Stimulated activated CD8-positive, alpha-beta memory T cell treated with anti-CD3 and anti-CD28 coated beads, Interleukin-7, amount 100 ng/mL, for 4 hours (primary cell): ENCODE data around the gene TOR1A.
"Not testable (repeated sequence)": the region's sequence is repeated elsewhere in the genome, so short reads cannot be mapped to it uniquely, and the experiment has no call there.

ENCODE experiments used
- DNase-seq, 2 donors: peaks; one replicate each; pipeline ENCODE4 v3.0.0-alpha.2; 2020; ENCODE audit warnings: low read depth in 2 of 2

The TOR1A gene

DNA sequence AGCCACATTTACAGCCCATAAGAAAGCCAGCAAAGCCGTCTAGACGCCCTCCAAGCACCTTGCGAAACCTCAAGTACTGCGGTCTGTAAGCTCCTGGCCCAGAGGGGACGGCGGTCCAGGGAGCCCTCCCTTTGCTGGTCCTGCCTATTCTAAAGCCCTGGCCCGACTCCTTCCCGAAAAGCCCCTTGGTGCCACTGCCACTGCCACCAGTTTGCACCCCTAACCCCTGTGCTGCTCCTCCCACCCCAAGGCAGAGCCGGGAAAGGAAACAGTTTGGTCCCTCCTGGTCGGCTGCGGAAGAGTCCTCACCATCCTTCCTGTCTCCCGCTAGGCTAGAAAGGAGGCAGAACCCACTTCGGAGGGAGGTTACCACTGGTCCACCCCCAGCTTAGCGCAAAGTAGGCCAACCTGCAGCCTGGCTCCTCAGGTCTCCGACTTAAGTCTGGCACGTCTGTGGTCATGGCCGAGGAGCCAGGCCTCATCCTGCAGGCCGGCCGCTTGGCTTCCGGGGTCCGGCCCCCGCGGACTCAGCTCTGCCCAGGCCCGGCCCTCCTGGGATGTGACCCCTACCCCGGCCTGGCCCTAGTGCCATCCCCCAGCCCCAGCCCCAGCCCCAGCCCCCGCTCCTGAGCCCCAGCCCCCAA is 916 bp downstream of the TOR1A start:
- peak in 1 of 2 donors; percentile 3 for DNase-seq

GRCh38 chr9:129816501-129817435 is 7.2 kb downstream of the TOR1A start:
- no peak for DNase-seq

DNA sequence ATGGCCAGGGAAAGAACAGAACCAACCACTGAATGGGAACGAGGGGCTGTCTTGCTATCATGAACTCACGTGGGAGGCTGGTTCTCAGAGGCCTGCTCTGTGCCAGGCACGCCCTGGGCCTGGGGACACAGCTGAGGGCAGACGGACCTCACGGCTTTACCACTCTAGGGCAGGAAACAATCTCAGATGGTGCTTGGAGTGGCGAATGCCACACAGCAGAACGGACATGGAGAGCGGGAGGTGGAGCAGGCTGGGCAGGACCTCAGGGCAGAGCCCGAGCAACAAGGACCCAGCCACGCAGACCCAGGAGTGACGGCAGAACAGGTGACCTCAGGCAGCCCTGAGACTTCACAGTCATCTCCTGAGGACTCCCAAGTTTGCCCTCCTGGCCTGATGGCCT is 8.7 kb downstream of the TOR1A start:
- no peak for DNase-seq

DNA sequence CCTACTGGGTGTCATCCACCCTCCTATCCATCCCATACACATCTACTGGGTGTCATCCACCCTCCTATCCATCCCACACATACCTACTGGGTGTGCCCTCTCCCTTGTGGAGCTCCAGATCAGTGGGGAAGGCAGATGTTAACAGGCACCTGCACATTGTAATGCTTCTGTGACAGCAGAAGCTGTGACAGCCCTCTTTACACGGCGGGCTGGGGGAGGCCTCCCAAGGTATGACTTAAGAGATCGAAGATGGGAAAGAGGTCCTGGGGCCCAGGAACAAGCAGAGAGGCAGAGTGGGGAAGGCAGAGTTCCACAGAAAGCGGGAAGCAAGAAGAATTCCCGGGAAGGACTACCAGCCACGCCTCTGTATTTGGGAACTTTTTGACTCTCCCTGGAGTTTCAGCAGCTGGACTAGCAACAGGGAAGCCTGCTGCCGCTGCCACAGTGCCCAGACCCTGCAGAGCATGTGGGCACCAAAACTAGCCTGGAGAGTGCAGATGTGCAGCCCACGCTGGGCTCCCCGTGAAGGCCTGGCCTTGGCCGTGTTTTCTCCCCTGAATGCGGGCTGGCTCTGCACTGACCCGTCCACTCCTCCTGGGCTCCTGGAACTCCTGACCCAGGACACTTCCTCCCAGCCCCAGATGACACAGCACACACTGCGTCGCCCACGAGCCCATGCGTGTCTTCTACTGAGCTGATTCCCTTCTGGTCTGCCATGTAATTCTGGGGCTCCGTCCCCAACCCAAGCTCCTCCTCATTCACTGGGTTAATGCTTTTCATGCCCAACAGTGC is 9.3 kb downstream of the TOR1A start:
- no peak for DNase-seq

- DNase-seq, result no peak
These were observed 10.3 kb downstream of the TOR1A start for GRCh38 chr9:129813661-129814060.

DNA sequence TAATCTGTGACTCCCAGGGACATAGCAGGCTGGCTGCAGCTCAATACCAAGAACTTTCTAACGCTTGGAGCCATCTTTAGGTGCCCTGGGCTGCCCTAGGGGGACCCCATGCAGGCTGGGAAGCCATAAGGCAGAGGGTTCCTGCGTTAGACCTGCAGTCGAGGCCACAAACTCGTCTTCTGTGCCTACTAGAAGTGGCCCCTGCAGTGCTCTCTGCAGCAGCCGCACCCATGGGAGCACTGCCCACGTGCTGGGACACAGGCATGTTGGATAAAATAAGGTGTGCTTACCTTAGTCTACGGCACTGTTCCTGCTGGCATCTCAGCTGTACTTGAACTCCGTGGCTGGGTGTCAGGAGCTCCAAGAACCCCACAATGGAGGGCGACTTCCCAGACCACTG is 11.6 kb downstream of the TOR1A start:
- DNase-seq, result no peak

- no peak for DNase-seq
These were observed 12.0 kb downstream of the TOR1A start for GRCh38 chr9:129811967-129812363.

GRCh38 chr9:129810788-129811187 is 13.1 kb downstream of the TOR1A start:
- no peak for DNase-seq

GRCh38 chr9:129810116-129810515 is 13.8 kb downstream of the TOR1A start:
- DNase-seq, result no peak

DNA sequence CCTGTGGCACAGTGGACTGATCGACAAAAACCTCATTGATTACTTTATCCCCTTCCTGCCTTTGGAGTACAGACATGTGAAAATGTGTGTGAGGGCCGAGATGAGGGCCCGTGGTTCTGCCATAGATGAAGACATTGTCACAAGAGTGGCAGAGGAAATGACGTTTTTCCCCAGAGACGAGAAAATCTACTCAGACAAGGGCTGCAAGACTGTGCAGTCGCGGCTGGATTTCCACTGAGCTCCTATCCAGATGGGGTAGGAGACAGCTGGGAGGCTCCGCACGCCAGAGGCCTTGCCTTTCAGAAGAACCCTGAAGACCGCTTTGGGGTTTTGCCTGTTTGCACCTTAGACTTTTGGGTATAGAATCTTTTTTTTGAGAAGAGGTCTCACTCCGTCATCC is 14.6 kb downstream of the TOR1A start:
- no peak for DNase-seq

- DNase-seq, result no peak
These were observed 17.9 kb downstream of the TOR1A start for GRCh38 chr9:129806061-129806460.

GRCh38 chr9:129803676-129804060 is 20.3 kb downstream of the TOR1A start:
- DNase-seq, result no peak

DNA sequence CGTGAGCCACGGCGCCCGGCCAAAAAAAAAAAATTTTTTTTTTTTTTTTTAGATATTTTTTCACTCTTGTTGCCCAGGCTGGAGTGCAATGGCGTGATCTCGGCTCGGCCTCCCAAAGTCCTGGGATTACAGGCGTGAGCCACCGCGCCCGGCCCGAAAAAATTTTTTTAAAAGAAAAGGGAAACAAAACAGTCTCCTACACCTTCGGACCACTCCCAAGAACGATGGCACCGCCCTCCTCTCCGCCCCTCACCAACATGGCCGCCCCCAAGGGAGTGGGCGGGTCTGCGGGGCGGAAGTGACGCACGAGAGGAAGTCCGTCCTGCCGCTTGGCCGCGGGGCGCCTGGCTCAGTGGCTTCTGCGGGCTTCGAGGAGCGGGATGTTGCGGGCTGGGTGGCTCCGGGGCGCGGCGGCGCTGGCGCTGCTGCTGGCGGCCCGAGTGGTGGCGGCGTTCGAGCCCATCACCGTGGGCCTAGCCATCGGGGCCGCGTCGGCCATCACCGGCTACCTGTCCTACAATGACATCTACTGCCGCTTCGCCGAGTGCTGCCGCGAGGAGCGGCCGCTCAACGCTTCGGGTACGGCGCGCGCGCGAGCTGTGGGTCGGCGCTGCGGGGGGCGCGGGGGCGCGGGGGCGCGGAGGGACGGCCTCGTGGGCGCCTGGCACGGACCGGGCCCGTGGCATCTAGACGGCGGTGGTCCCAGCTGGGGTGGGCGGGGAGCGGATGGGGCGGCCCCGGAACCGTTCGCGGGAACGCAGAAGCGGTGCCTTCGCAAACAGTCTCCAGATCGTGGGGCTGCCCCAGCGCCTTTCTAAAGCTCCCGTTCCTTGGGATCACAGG is 20.9 kb downstream of the TOR1A start, which contains the start of gene TOR1B:
TOR1B (plus strand) TSS at position 352 of the 843 bp plus-strand sequence; CDS start at position 381, 29 bp downstream.
- DNase-seq, result peak; percentile 91 to 92

GRCh38 chr9:129801504-129801903 is 22.4 kb downstream of the TOR1A start:
- DNase-seq, result no peak

DNA sequence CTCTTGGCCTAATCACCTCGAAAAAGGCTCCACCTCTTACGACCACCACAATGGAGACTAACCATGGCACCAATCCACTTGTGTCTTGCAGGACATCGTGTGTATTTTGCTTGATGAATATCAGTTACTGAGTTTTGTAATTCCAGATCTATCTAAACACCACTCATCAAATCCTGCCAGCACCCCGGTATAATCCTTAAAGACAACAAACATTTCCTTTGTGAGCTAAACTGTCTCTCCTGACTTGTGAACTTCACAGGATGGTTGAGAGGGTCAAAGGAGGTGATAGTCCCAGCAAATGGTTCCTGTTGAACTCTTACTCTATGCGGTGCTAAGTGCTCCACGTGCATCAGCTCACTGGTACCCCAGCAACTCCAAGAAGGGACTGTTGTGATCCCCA is 25.0 kb downstream of the TOR1A start:
- DNase-seq, result no peak

- not testable (repeated sequence) for DNase-seq
These were observed 27.9 kb downstream of the TOR1A start for GRCh38 chr9:129796029-129796428.

DNA sequence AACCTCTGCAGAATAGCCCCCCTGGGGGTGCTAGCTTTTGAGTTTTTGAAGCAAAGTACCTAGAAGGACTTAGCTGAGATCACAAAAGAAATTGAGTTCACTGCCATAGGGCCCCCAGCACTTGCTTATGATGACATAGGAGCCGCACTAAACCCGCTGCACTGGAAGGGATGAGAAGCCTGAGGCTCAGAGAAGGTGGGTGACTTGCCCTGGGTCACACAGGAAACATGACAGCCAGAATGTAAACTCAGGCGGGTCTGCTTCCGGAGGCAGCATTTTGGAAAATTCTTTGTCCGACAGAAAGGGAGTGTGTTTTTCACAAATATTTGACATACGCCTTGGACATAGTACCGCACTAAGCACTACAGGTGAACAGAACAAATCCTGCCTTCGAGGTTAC is 29.4 kb downstream of the TOR1A start:
- no peak for DNase-seq

- no peak for DNase-seq
These were observed 37.5 kb downstream of the TOR1A start for GRCh38 chr9:129786481-129786880.

DNA sequence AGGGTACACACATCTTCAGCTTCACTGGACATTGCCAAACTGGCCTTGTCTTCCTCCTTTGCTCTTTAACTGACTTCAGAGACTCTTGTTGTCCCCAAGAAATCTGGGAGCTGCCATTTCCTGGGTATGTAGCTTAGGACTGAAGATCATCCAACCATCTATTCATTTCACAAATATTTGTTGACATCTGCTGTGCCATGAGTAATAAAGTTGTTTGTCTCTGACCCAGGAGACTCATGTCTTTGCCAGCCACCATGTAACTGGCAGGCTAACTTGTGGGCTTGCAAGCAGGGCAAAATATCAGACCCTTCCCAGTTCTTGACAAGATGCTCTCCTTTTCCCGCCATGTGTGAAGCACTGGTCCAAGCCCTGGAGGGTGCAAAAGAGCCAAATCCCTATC is 38.1 kb downstream of the TOR1A start:
- DNase-seq, result no peak

DNA sequence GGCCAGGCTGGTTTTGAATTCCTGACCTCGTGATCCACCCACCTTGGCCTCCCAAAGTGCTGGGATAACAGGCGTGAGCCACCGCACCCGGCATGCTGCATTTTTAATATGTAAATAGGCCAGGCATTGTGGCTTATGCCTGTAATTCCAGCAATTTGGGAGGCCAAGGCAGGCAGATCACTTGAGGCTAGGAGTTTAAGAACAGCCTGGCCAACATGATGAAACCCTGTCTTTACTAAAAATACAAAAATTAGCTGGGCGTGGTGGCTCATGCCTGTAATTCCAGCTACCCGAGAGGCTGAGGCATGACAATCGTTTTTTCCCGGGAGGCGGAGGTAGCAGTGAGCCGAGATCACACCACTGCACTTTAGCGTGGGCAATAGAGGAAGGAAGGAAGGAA is 39.0 kb downstream of the TOR1A start:
- DNase-seq, result not testable (repeated sequence)
